ENCODE data around the gene ATAD3B.

GRCh38 chr1:1538989-1539309, 67.4 kb downstream of the ATAD3B start:
- TF ChIP-seq POLR2A (IDR thresholded peaks at IDR 0.05) = no peak
- TF ChIP-seq CTCF (IDR thresholded peaks at IDR 0.05) = no peak
